Thymus (tissue), 11 donors: ENCODE data around the gene NT5DC1. TPM values are rescaled to one million over a fixed set of nuclear protein-coding genes. Genes with fewer than 3 reads are reported as not detected.

Experiments used
- DNase-seq, 9 donors: peaks; one replicate each; pipeline ENCODE4 v3.0.0-alpha.2; 2013; ENCODE audit warnings: low spot score in 9 of 9, low read depth in 6 of 9, missing footprints in 1 of 9
- H3K27ac ChIP-seq, 2 donors: one replicate each; pipeline ENCODE4 v1.5.1; 2013; ENCODE audit warnings: control low read depth in 1 of 2, low read depth in 1 of 2, low read length in 1 of 2, mild to moderate bottlenecking in 1 of 2, moderate library complexity in 1 of 2
- H3K27me3 ChIP-seq, 2 donors: one replicate each; pipeline ENCODE4 v1.5.1; 2013; ENCODE audit warnings: low read length in 1 of 2; ENCODE audit not compliant: control insufficient read depth in 2 of 2, insufficient read depth in 1 of 2
- H3K36me3 ChIP-seq, 2 donors: one replicate each; pipeline ENCODE4 v1.5.1; 2013; ENCODE audit warnings: low read length in 1 of 2, mild to moderate bottlenecking in 1 of 2, moderate library complexity in 1 of 2; ENCODE audit not compliant: control insufficient read depth in 2 of 2, insufficient read depth in 2 of 2
- H3K4me1 ChIP-seq, 2 donors: one replicate each; pipeline ENCODE4 v1.5.1; 2013; ENCODE audit warnings: low read length in 2 of 2; ENCODE audit not compliant: control insufficient read depth in 2 of 2, insufficient read depth in 2 of 2
- H3K4me3 ChIP-seq, 2 donors: one replicate each; pipeline ENCODE4 v1.5.1; 2013; ENCODE audit warnings: low read length in 2 of 2, control low read depth in 1 of 2, mild to moderate bottlenecking in 1 of 2
- H3K9me3 ChIP-seq, 2 donors: one replicate each; pipeline ENCODE4 v1.5.1; 2013; ENCODE audit warnings: low read length in 1 of 2, mild to moderate bottlenecking in 1 of 2; ENCODE audit not compliant: control insufficient read depth in 2 of 2, insufficient read depth in 1 of 2
- WGBS: extraction: QIAGEN DNeasy Blood & Tissue Kit; methylation state at CpG from one replicate; pipeline ENCODE4 v1.1.7; 2013; 5-methylcytosine and 5-hydroxymethylcytosine counted together
- polyA plus RNA-seq: library from polyadenylated mRNA; stranded (reverse); fragments of 200-250 nt; gene quantifications from one replicate; pipeline ENCODE4 v1.2.3, GENCODE V29; 2013
- total RNA-seq: library from RNA; stranded (reverse); fragments of 120-200 nt; gene quantifications from one replicate; pipeline ENCODE4 v1.2.4, GENCODE V29; 2013
- donor health status: healthy.

The NT5DC1 gene
- total and polyA plus RNA-seq, 2 donors = 14.1 to 15.6 TPM

GRCh38 chr6:116221911-116222310 is 121.3 kb downstream of the NT5DC1 start:
- Histone ChIP-seq H3K27ac (no peak overlapping the region), H3K9me3 (no peaks in the 10 kb centered on the region), H3K27me3 (no peaks in the 10 kb centered on the region), H3K4me1 (no peaks in the 10 kb centered on the region), H3K4me3 (no peak overlapping the region), H3K36me3 (no peaks in the 10 kb centered on the region)
- 98% methylated on average over 2 of the region's 2 CpGs for WGBS
- no peak for DNase-seq

GRCh38 chr6:116223355-116223754 is 122.7 kb downstream of the NT5DC1 start:
- WGBS = 98% methylated on average over 3 of the region's 3 CpGs
- no peak overlapping the region for H3K4me3 ChIP-seq
- no peak for DNase-seq
- no peaks in the 10 kb centered on the region for H3K36me3 ChIP-seq
- H3K27me3 ChIP-seq = no peaks in the 10 kb centered on the region
- H3K27ac ChIP-seq = no peak overlapping the region
- no peaks in the 10 kb centered on the region for H3K9me3 ChIP-seq
- no peaks in the 10 kb centered on the region for H3K4me1 ChIP-seq

DNA sequence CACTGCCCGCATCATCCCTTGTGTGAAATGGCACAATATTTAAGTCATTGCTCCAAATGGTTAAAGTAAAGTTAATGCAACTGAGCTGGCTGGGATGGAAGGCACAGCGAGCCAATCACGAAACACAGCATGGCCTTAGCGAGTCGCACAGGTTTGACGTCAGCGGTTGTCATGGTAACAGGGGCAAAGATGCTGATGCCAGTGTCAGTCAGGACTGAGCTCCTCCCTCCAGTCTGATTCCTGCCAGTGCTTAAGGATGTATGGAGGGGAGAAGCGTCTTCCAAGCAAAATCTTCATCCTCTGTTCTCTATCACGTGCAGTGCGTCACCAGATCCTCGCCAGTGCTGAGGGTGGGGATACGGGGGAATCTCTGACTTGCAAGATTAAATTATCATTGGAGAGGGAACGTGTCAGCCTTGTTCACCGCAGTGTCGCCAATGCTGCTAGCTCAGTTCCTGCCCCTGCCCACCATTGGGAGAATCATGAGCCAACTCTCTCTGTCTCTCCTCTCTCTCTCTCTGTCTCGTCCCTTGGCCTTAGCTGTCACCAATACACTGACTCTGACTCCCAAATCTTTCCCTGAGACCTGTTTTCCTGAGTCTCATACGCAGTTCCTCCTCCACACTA is 128.7 kb downstream of the NT5DC1 start:
- H3K27me3 ChIP-seq = no peaks in the 10 kb centered on the region
- H3K9me3 ChIP-seq = no peaks in the 10 kb centered on the region
- no peak overlapping the region for H3K4me3 ChIP-seq
- H3K27ac ChIP-seq = no peak overlapping the region
- no peaks in the 10 kb centered on the region for H3K36me3 ChIP-seq
- peak in 4 of 9 donors; percentile 18 to 34 (median 19) for DNase-seq
- 96% methylated on average over 17 of the region's 17 CpGs for WGBS
- no peaks in the 10 kb centered on the region for H3K4me1 ChIP-seq

GRCh38 chr6:116234689-116235088 is 134.0 kb downstream of the NT5DC1 start:
- no peak for DNase-seq

DNA sequence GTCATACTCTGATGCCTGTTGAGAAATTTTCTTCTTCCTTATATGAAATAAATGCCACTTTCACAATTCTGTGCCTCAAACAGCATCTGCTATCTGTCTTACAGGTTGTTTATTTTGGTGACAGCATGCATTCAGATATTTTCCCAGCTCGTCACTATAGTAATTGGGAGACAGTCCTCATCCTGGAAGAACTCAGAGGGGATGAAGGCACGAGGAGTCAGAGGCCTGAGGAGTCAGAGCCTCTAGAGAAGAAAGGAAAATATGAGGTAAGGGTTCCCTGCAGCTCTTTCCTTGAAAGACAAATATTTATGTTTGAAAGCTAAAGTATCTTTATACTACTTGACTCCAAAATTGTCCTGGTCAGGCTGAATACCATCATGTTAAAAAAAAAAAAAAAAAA is 137.4 kb downstream of the NT5DC1 start:
- Histone ChIP-seq H3K27me3 (no peaks in the 10 kb centered on the region), H3K4me3 (no peak overlapping the region), H3K9me3 (no peaks in the 10 kb centered on the region), H3K4me1 (no peaks in the 10 kb centered on the region), H3K36me3 (peaks cover 0 to 3% of the 10 kb centered on the region in 2 donors), H3K27ac (no peak overlapping the region)
- 93% methylated on average over 2 of the region's 2 CpGs for WGBS
- DNase-seq = no peak

More at GRCh38 chr6:116234689-116235088, 134.0 kb downstream of the NT5DC1 start:
- no peak overlapping the region for H3K4me3 ChIP-seq
- H3K27me3 ChIP-seq = no peaks in the 10 kb centered on the region
- H3K27ac ChIP-seq = no peak overlapping the region
- no peaks in the 10 kb centered on the region for H3K9me3 ChIP-seq
- H3K36me3 ChIP-seq = peaks cover 0 to 3% of the 10 kb centered on the region in 2 donors
- no peaks in the 10 kb centered on the region for H3K4me1 ChIP-seq
- WGBS = 97% methylated on average over 3 of the region's 3 CpGs

- Histone ChIP-seq H3K9me3 (no peaks in the 10 kb centered on the region), H3K4me3 (no peak overlapping the region), H3K4me1 (no peaks in the 10 kb centered on the region), H3K27ac (no peak overlapping the region), H3K36me3 (peaks cover 0 to 3% of the 10 kb centered on the region in 2 donors), H3K27me3 (no peaks in the 10 kb centered on the region)
- no peak for DNase-seq
- WGBS = 99% methylated on average over 2 of the region's 2 CpGs
These were observed 138.6 kb downstream of the NT5DC1 start for GRCh38 chr6:116239256-116239655.

- Histone ChIP-seq H3K4me3 (no peak overlapping the region), H3K27me3 (no peaks in the 10 kb centered on the region), H3K9me3 (no peaks in the 10 kb centered on the region), H3K27ac (no peak overlapping the region), H3K36me3 (peaks cover 0 to 3% of the 10 kb centered on the region in 2 donors), H3K4me1 (no peaks in the 10 kb centered on the region)
- DNase-seq = no peak
- 92% methylated on average over 1 of the region's 1 CpG for WGBS
These were observed 139.2 kb downstream of the NT5DC1 start for GRCh38 chr6:116239856-116240255.

- Histone ChIP-seq H3K9me3 (no peaks in the 10 kb centered on the region), H3K4me3 (no peak overlapping the region), H3K27me3 (no peaks in the 10 kb centered on the region), H3K27ac (no peak overlapping the region), H3K36me3 (no peaks in the 10 kb centered on the region), H3K4me1 (no peaks in the 10 kb centered on the region)
- no peak for DNase-seq
- 98% methylated on average over 4 of the region's 4 CpGs for WGBS
These were observed 143.6 kb downstream of the NT5DC1 start for GRCh38 chr6:116244284-116244683.

DNA sequence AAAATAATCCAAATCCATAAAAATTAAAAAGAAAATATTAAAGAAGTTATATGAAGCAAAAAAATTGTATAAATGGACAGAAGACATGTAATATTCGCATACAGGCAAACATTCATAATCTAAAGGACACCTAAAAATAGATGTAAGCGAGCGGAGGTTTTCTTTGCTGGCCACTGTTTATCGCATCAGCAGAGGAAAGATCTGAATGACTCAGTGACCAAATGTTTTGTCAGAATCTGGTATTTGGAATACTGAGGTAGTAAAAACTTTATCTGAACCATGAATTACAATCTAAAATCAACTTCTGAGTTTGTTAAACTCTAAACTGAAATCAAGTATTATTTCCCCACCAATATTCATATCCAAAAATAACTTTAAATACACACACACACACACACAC is 145.4 kb downstream of the NT5DC1 start:
- 97% methylated on average over 4 of the region's 4 CpGs for WGBS

More for the DNA sequence above, 145.4 kb downstream of the NT5DC1 start:
- Histone ChIP-seq H3K9me3 (no peaks in the 10 kb centered on the region), H3K4me3 (no peak overlapping the region), H3K36me3 (no peaks in the 10 kb centered on the region), H3K27me3 (no peaks in the 10 kb centered on the region), H3K27ac (no peak overlapping the region), H3K4me1 (peaks cover 7 to 8% of the 10 kb centered on the region in 2 donors)
- no peak for DNase-seq
